Fibroblast of pulmonary artery (primary cell): Measurements from ENCODE around the gene RNPS1.

Experiments
- DNase-seq: peaks from one replicate; pipeline ENCODE4 v3.0.0-alpha.2; 2010; ENCODE audit warnings: low read depth
- H3K4me3 ChIP-seq: replicated peaks from 2 replicates; pipeline ENCODE4 v1.5.1; 2011; ENCODE audit warnings: low read depth, mild to moderate bottlenecking, control low read depth, low read length, moderate library complexity
- CTCF ChIP-seq: IDR thresholded peaks from 2 replicates; pipeline ENCODE4 v1.5.1; 2011; ENCODE audit warnings: mild to moderate bottlenecking, control low read depth, low read length, inconsistent platforms; ENCODE audit errors: missing control alignments

RNPS1 gene

DNA sequence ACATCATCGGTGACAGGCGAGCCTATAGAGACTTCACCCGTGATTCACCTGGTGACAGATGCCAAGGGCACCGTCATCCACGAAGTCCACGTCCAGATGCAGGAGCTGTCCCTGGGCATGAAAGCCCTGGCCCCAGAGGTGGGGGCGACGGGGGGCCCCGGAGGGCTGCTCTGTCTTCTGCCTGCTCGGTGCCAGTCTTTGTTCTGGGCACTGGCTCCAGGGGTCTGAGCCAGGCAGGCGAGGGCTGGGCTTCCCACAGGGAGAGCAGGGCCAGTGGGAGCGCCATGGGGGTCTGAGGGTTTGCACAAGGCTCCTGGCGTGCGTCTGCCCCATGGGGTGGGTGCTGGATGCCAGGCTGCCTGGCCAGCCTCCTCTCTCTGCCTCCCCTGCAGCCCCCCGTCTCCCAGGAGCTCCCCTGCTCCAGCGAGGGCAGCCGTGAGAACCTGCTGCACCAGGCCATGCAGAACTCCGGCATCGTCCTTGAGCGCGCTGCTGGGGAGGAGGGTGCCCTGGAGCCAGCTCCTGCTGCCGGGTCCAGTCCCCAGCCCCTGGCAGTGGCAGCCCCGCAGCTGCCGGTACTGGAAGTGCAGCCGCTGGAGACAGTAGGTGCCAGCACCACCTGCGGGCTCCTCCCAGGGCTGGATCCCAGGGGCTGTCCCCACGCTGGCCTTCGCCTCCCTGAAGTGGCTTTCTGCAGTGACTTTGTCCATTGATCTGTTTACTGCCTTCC is 34.7 kb downstream of the RNPS1 start:
- H3K4me3 ChIP-seq: no peak overlapping the region
- no peak for TF ChIP-seq CTCF
- DNase-seq: no peak

- H3K4me3 ChIP-seq: no peak overlapping the region
- no peak for DNase-seq
- TF ChIP-seq CTCF: no peak
Measured at GRCh38 chr16:2232094-2232990, 35.6 kb downstream of the RNPS1 start.

DNA sequence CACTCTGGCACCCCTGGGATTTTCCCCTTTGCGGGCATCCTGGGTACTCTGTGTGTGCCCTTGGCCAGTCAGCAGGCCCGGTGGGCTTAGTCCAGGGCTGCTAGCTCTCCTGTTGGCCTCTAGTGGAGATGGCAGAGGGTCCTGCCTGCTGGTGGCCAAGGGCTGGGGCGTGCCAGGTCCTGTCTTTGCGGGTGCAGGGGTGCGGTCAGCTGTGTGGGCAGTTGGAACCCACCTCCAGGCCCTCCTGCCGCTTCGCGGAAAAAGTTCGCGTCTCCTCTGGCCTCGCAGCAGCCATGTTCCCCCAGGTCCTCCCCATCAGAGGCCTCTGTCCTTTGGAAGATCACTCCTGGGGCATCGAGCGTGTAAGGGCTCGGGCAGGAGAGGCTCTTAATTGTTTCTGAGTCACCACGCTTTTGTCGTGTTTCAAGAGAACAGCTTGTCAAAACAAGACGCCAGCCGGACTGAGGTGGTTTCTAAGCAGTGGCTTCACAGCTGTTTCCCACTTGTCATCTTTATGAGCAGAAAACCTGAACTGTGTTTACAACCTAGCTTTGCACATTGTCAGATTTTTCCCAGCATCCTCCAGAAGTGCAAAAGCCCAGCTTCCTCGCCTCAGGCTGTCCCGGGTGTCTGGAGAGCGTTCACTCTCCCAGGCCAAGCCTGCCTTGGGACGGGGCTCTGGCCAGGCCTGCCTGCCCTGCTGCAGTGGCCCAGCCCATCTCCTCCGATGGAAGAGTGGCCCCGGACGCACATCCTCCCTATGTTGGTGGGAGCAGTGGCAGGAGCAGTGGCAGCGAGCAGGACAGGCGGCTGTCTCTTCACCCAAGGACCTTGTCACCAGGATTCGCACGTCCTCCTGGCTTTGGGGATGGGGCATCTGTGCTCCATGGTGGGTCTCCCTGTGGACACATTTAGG is 36.7 kb downstream of the RNPS1 start:
- H3K4me3 ChIP-seq: no peak overlapping the region
- no peak for TF ChIP-seq CTCF
- DNase-seq: no peak

GRCh38 chr16:2230376-2230775 is 37.5 kb downstream of the RNPS1 start:
- DNase-seq: no peak
- no peak for TF ChIP-seq CTCF
- no peak overlapping the region for H3K4me3 ChIP-seq

DNA sequence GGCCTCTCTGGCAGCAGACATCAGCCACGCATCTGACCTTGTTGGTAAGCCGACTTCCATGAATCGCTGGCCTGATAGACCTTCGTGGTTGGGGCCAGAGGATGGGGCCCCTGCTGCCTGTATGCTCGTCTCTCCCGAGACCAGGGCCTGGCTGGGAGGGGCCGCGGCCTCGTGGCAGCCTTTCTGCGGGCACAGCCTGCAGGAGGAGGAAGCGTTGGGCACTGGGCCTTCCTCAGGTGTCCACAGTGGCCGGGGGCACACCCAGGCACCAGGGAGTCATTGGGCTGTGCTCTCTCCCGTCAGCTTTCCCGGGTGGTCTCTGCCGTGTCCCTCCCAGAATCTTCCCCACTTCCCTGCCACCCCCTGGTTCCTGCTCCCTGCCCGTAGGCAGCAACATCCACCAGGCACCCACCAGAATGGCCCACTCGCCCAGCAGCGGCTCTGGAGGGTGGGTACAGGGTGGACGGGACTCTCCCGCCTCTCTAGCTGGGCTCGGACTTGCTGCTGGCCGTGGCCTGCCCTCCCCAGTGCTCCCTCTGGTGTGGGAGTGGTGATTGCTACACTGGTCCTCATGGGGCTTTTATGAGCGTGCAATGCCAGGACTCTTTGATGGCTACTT is 38.2 kb downstream of the RNPS1 start:
- TF ChIP-seq CTCF: no peak
- DNase-seq: no peak
- no peak overlapping the region for H3K4me3 ChIP-seq

GRCh38 chr16:2229091-2229490 is 38.8 kb downstream of the RNPS1 start:
- no peak overlapping the region for H3K4me3 ChIP-seq
- TF ChIP-seq CTCF: no peak
- DNase-seq: no peak
